ENCODE results near the gene VIP.
"Not testable (repeated sequence)": the region's sequence is repeated elsewhere in the genome, so short reads cannot be mapped to it uniquely, and the experiment has no call there.

VIP gene

GRCh38 chr6:152750694-152751093, at the start of gene VIP:
VIP (plus strand) TSS chr6:152750797; CDS start chr6:152752178, 1,381 bp downstream.
- no peak for DNase-seq

- DNase-seq, result no peak
Measured at GRCh38 chr6:152701081-152701862, 49.3 kb upstream of the VIP start.

DNA sequence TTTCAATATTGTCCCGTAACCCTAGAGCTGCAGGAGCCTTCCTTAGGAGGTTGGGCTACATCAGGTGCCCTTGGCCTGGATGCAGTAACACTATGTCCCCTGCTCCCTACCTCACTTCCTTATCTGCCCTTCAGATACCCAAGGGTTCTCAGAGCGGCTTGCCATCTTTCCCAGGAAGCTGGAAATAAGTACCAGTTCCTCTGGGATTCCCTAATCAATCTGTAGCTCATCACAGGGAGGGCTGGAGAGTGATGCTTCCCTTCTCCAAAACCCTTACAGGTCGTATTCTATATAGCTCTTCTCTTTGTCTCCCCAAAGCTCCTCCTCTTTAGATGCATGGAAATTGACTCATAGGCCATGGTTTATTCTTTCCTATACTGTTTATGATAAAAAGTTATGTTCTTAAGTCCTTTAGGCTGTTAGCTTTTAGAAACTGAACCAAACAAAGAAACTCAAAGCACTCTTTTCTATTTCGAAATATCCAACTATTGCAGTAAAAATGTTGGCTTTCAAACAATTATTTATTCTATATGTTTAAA, 48.7 kb upstream of the VIP start:
- no peak for DNase-seq

DNA sequence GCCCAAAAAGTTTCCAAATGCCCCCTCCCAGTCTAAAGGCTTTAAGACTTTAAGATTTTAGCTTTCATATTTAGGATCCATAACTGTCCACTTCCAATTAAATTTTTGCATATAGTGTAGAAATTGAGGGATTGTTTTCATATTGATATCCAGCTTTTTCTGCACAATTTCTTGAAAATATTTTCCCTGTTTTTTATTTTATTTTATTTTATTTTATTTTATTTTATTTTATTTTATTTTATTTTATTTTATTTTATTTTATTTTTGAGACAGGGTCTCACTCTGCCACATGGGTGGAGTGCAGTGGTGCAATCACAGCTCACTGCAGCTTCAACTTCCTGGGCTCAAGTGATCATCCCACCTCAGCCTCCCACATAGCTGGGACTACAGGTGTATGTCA, 46.8 kb upstream of the VIP start:
- not testable (repeated sequence) for DNase-seq

DNA sequence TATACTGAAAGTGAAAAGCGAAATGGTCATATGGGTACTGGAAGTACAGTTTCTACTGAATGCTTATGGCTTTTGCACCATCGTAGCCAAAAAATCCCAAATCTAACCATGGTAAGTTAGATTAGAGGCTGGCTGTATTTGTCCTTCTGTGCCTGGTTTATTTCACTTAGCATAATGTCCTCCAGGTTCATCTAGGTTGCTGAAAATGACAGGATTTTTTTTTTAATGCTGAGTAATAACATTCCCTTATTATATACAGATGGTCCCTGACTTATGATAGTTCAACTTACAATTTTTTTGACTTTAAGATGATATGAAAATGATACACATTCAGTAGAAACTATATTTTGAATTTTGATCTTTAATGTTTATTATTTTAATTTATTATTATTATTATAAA, 45.3 kb upstream of the VIP start:
- DNase-seq, result no peak

DNA sequence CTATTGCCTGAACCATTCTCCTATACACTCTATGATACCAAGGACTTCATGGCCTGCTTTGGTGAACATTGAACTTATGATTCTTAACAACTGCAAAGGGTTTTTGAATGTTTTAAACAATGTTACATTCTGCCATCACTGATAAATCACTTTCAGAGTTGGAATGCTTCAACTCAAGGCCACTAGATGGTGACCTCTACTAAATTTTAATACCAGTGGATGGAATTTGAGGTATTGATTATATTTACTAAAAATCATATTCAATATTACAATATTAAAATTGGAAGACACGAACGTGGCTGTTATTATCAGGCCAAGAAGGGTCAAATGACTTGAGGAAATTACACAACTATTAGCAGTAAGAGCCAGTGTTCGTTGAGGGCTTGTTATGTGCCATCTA, 34.3 kb upstream of the VIP start:
- no peak for DNase-seq

- no peak for DNase-seq
Measured at GRCh38 chr6:152720974-152721373, 29.6 kb upstream of the VIP start.

- DNase-seq, result no peak
Measured at GRCh38 chr6:152721956-152722355, 28.6 kb upstream of the VIP start.

- no peak for DNase-seq
Measured at GRCh38 chr6:152723398-152723797, 27.2 kb upstream of the VIP start.

DNA sequence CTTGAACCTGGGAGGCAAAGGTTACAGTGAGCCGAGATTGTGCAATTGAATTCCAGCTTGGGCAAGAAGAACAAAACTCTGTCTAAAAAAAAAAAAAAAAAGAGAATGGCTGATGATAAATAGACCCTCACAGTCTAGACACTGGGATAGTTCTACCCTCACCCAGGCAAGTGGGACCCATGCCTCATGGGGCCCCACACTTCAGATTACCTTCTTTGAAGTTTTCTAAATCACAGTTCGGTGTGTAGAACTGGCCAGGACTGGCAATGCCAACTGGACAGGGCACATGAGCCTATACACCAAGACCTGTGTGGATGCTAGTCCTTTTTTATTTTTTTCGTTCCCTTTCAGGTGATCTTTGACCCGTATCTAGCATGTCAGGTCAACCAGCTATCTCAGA, 24.3 kb upstream of the VIP start:
- DNase-seq, result no peak

DNA sequence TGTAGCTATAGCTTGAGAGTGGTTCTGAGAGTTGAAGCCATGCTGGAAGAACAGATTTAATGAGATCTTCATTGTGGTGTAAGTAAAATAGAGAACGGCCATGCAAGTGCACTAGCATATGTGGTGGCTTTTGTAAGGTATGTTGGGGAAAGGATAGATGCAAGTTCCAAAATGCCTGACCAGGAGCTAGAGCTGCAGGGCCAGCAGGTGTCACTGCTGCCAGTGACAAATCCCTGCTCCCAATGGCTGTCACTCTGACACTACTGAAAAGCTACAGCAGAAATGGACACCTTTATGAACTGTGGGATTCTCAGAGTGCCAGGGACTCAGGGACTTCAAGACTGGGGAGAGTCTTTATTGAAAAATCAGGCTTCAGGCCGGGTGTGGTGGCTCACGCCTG, 23.1 kb upstream of the VIP start:
- no peak for DNase-seq

- DNase-seq, result no peak
Measured at GRCh38 chr6:152734630-152735029, 16.0 kb upstream of the VIP start.

DNA sequence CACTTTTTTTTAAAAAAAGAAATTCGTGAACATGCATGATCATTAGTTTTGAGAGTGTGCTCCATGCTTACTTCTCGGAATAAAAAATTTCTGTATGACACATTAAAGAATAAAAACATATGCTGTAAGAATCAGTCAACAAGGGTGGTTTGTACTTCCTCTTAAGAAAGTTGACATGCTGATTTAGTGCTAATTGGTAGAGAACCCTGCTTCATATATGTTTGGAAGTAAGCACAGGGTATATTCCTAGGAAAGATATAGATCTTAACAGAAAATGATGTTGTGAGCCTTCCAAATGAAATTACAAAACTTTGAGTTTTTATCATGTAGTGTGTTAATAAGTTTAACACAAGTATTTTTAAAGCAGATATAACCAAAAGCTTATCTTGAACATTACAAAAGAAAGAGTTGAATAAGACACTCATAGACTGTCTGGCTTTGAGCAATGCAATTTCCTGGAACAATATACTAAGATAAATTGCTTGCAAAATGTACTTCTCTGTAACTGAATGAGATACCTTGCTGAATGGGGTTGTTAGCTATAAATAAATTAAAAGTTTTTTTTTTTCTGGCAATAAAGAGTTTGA, 13.8 kb upstream of the VIP start:
- DNase-seq, result no peak

DNA sequence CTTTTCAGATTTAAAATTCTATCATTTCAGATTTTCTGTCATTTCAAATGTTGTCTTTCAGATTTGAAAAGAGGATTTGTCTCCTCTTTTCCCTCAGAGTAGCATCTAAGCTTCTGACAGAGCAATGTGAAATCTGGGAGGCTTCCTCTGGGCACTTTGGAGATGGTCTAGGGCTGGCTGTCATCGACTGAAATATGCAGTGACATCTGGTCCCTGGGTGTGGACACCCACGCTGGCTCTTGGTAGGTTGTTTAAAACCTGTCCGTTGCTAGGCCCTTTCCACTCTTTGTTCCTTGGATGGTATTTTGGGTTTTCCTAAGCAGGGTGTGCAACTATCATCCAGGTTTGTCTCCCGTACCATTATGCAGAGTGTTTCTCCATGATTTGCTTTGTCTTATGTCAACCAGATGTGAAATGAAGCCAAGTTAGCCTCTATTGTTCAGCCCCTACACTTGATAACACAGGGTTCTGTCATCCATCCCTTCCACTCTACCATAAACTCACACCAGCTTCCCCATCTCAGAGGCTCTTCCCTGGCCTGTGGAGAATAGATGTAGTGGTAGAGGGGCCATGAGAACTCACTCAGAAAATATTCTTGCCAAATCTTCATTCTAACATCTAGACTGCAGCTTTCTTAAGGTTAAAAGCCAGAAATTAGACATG, 5.0 kb upstream of the VIP start:
- no peak for DNase-seq

GRCh38 chr6:152746172-152746553, 4.4 kb upstream of the VIP start:
- no peak for DNase-seq

DNA sequence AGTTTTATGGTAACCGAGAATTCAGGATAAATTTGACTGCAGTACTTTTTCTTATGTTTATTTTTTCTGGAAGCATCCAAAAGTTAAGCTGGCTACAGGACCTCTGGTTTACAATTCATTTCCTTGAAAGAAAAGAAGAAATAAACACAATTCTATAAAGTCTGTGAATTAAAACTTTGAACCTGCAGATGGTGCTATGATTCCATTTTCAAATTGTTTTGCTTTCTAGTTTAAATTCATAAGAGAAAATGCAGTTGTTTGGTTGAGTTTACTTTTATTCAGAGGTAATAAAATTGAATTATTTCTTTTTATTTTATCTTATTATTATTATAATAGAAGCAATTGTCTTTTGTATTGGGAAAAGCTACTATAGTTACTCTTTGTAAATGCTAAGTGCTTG, 1.8 kb upstream of the VIP start:
- DNase-seq, result no peak

GRCh38 chr6:152749336-152749735, 1.3 kb upstream of the VIP start:
- DNase-seq, result no peak

DNA sequence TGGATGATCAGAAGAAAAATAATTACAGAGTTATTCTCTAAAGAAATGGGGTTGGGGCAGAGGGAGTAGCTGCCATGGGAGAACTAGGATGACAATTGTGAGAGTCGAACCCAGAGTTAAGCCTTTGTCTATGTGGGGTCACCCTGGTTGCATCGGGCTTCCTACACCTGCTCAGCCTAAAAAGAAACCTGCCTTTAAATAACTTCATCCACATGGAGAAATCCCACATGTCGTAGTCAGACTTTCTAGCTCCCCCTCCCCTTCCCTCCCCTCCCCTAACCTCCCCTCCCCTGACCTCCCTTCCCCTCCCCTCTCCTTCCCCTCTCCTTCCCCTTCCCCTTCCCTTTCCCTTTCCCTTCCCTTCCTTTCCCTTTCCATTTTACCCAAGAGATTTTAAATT, 14.7 kb downstream of the VIP start:
- no peak for DNase-seq

- no peak for DNase-seq
Measured at GRCh38 chr6:152769159-152769558, 18.6 kb downstream of the VIP start.

DNA sequence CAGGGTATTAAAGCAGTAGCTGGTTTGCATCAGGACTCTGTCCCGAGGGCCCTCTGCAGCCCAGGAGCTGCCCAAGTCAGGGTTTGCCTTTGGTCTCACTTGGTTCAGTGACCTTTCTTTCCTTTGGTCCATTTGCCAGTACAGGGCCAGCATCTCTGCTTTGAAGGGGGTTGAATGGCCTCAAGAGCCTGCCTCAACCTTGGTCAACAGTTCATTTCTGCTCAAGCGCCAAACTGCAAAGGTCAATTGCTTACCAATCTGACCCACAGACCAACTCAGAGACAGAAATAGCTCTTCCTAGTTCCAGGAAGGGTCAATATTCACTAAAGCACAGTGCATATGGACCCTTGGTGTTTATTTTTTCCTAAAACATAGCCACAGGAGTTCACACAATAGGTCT, 19.4 kb downstream of the VIP start:
- DNase-seq, result no peak

GRCh38 chr6:152771061-152771687, 20.6 kb downstream of the VIP start:
- no peak for DNase-seq

- DNase-seq, result no peak
Measured at GRCh38 chr6:152775428-152775827, 24.8 kb downstream of the VIP start.

DNA sequence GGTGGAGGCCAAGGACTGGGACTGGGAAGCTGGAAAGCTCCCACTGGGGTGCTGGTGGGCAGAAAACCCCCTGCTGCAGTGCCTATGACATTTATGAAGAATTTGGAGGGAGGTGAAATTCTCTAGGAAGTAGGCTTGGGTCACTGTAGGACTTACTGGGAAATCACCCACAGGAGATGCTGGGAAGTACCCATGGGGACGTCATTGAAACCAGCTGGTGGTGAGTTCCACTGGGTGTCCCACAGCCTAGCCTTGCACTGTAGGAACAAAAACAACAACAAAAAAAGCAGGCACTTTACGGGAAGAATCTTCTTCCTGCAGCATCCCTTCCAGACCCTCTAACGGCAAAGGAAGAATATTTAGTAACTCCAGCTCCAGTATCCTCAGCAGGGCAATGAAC, 26.2 kb downstream of the VIP start:
- DNase-seq, result no peak

Measured in NCI-H774 (cell line).